ENCODE measurements around the gene LSM14B. TPM values are rescaled to one million over a fixed set of nuclear protein-coding genes. Genes with fewer than 3 reads are reported as not detected.
A peak's percentile ranks its signal among the peaks of the same experiment; 100 is the strongest.

Gene LSM14B
- 10 to 100 TPM; 23.6 to 38.4 (median 35.3) TPM for total RNA-seq

DNA sequence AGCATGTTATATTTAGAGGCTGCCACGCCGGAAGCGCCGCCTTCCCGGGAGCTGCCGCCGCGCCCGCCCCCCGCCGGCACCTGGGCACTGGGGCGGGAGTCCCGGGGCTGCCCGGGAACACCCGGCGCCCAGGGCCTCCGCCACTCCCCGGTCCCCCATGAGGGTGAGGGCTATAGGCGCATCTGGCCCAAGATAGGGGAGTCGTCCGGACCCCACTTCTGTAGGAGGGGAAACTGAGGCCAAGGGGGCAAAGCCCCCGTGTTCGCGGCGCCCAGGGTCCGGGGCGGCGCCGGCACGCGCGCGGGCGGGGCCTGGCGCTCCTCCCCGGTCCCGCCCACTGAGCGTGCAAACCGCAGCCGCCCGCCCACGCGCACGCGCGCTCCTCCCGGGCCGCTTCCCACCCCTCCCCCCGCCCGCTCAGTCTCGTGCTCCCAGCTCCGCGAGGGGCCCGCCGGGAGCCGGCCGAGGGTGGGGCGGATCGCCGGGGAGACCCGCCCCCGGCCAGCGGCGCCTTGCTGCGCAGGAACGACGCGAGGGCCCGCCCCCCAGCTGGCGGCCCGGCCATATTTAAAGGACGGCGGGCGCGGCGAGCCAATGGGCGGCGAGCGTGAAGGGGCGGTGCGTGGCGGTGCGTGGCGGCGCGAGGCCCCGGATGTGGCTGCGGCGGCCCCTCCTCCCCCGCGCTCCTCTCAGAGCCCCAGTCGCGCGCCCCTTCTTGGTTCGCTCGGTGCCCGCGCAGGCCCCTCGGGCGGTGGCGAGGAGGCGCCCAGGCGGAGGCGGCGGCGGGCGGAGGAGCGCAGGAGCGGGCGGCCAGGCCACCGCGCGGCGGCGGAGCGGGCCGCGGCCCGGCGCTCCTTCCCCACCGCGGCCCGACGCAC lies at the start of gene LSM14B:
Gene LSM14B (plus strand): TSS at position 700 of the 878 bp plus-strand sequence. CDS start 192 bp downstream, outside the sequence.
- Histone ChIP-seq H3K4me1 (peaks cover 0 to 46% (median 13%) of the 10 kb centered on the region in 3 donors), H3K36me3 (peaks cover 0 to 27% of the 10 kb centered on the region in 2 donors), H3K27me3 (peaks cover 24% of the 10 kb centered on the region), H3K27ac (peak within 1 kb of the TSS; percentile 94 to 99 (median 98)), H3K9me3 (no peaks in the 10 kb centered on the region), H3K4me3 (peak within 1 kb of the TSS; percentile 75 to 84)
- peak; percentile 94 for ATAC-seq
- TF ChIP-seq, protein P1, sequence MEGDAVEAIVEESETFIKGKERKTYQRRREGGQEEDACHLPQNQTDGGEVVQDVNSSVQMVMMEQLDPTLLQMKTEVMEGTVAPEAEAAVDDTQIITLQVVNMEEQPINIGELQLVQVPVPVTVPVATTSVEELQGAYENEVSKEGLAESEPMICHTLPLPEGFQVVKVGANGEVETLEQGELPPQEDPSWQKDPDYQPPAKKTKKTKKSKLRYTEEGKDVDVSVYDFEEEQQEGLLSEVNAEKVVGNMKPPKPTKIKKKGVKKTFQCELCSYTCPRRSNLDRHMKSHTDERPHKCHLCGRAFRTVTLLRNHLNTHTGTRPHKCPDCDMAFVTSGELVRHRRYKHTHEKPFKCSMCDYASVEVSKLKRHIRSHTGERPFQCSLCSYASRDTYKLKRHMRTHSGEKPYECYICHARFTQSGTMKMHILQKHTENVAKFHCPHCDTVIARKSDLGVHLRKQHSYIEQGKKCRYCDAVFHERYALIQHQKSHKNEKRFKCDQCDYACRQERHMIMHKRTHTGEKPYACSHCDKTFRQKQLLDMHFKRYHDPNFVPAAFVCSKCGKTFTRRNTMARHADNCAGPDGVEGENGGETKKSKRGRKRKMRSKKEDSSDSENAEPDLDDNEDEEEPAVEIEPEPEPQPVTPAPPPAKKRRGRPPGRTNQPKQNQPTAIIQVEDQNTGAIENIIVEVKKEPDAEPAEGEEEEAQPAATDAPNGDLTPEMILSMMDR (IDR thresholded peaks at IDR 0.05) = peak in 2 of 4 experiments; percentile 6 to 13
- TF ChIP-seq POLR2A (IDR thresholded peaks at IDR 0.05) (peak; percentile 53 to 63), POLR2AphosphoS5 (IDR thresholded peaks at IDR 0.05) (no peak), EP300 (IDR thresholded peaks at IDR 0.05) (no peak)
- no CpG with 5 or more reads among the region's 124 CpGs for WGBS, 2 donors (ENCODE audit: low coverage in 1 of 2)

DNA sequence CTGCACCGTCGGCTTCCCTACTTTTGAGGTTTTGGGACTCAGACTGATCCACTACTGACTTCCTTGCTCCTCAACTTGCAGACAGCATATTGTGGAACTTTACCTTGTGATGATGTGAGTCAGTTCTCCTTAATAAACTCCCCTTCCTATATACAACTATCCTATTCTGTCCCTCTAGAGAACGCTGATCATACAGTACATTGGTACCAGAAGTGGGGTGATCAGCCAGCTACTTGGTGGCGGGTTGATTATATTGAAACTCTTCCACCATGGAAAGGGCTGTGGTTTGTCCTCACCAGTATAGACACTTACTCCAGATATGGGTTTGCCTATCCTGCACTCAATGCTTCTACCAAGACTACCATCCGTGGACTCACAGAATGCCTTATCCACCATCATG lies 49.0 kb upstream of the LSM14B start:
- 91 to 97% methylated on average over 4 to 5 of the region's 5 CpGs for WGBS, 2 donors (ENCODE audit: low coverage in 1 of 2)
- ATAC-seq = no peak
- Histone ChIP-seq H3K4me3 (no peak overlapping the region), H3K27ac (no peak overlapping the region), H3K27me3 (peaks cover 7% of the 10 kb centered on the region), H3K36me3 (no peaks in the 10 kb centered on the region), H3K4me1 (peaks cover 0 to 3% (median 0%) of the 10 kb centered on the region in 3 donors), H3K9me3 (peaks cover 0 to 40% (median 0%) of the 10 kb centered on the region in 3 donors)
- TF ChIP-seq POLR2AphosphoS5 (IDR thresholded peaks at IDR 0.05) = no peak
- TF ChIP-seq EP300 (IDR thresholded peaks at IDR 0.05) = no peak
- TF ChIP-seq, protein P1 (IDR thresholded peaks at IDR 0.05) = no peak
- TF ChIP-seq POLR2A (IDR thresholded peaks at IDR 0.05) = no peak

DNA sequence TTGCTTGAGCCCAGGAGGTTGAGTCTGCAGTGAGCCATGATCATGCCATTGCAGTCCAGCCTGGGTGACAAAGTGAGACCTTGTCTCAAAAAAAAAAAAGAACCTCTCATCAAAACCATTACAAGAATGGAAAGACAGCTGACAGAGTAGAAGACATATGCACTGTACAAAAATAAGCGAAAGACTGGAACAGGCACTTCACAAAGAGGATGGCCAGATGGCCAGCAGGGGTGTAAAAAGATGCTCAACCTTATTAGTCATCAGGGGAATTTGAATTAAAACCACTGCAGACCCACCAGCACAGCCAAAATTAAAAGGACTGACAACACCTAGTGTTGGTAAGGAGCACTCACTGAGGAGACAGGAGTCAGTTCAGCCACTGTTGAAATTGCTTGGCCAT lies 43.1 kb upstream of the LSM14B start:
- H3K4me3 ChIP-seq = no peak overlapping the region
- peaks cover 0 to 37% (median 0%) of the 10 kb centered on the region in 3 donors for H3K9me3 ChIP-seq
- 100% methylated on average over 1 of the region's 1 CpG; no CpG with 5 or more reads in 1 of the 2 donors for WGBS, 2 donors (ENCODE audit: low coverage in 1 of 2)
- peaks cover 16% of the 10 kb centered on the region for H3K27me3 ChIP-seq
- H3K27ac ChIP-seq = no peak overlapping the region
- no peaks in the 10 kb centered on the region for H3K4me1 ChIP-seq
- no peak for ATAC-seq
- TF ChIP-seq POLR2AphosphoS5 (IDR thresholded peaks at IDR 0.05) = no peak
- TF ChIP-seq, protein P1 (IDR thresholded peaks at IDR 0.05) = no peak
- TF ChIP-seq POLR2A (IDR thresholded peaks at IDR 0.05) = no peak
- no peak for TF ChIP-seq EP300 (IDR thresholded peaks at IDR 0.05)
- no peaks in the 10 kb centered on the region for H3K36me3 ChIP-seq

DNA sequence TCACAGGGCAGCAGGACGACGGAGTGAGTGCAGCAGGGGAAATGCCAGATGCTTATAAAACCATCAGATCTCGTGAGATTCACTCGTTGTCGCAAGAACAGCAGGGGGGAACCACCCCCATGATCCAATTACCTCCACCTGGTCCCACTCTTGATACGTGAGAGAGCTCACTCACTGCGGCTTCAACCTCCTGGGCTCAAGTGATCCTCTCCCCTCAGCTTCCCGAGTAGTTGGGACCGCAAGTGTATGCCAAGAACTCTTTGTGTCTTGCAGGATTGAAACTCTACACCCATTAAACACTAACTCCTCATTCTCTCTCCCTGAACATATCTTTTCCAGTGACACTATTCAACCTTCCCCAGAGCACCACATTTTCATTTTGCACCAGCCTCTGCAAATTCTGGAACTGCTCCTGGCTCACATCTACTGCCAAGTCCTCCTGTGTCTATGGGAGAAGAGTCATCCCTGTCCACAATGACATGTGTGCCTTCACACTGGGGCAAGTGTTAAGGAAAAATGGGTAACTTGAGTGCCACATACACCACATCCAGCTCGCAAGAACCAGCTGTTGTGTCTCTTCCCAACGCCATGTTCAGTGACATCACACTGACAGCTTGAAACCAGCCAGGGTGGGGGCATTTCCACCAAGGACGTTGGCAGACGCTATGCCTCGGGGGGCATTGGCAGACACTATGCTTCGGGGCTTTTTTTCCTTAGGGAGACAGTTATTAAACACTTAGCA lies 41.9 kb upstream of the LSM14B start:
- H3K9me3 ChIP-seq = peaks cover 0 to 29% (median 0%) of the 10 kb centered on the region in 3 donors
- TF ChIP-seq POLR2AphosphoS5 (IDR thresholded peaks at IDR 0.05) (no peak), EP300 (IDR thresholded peaks at IDR 0.05) (no peak), POLR2A (IDR thresholded peaks at IDR 0.05) (no peak)
- TF ChIP-seq, protein P1 (IDR thresholded peaks at IDR 0.05) = no peak
- no peaks in the 10 kb centered on the region for H3K4me1 ChIP-seq
- WGBS, 2 donors (ENCODE audit: low coverage in 1 of 2) = 40 to 68% methylated on average over 8 to 9 of the region's 15 CpGs
- no peak for ATAC-seq
- no peak overlapping the region for H3K4me3 ChIP-seq
- peaks cover 27% of the 10 kb centered on the region for H3K27me3 ChIP-seq
- H3K27ac ChIP-seq = no peak overlapping the region
- H3K36me3 ChIP-seq = no peaks in the 10 kb centered on the region
